GM18519 (cell line): ENCODE data around the gene RHOU.

ENCODE experiments used
- ATAC-seq: cut with Tn5 transposase; IDR thresholded peaks from one replicate; pipeline ENCODE4 v1.9.1; 2021; ENCODE audit warnings: mild to moderate bottlenecking, moderate library complexity; ENCODE audit not compliant: unreplicated experiment, low FRiP score

RHOU gene

DNA sequence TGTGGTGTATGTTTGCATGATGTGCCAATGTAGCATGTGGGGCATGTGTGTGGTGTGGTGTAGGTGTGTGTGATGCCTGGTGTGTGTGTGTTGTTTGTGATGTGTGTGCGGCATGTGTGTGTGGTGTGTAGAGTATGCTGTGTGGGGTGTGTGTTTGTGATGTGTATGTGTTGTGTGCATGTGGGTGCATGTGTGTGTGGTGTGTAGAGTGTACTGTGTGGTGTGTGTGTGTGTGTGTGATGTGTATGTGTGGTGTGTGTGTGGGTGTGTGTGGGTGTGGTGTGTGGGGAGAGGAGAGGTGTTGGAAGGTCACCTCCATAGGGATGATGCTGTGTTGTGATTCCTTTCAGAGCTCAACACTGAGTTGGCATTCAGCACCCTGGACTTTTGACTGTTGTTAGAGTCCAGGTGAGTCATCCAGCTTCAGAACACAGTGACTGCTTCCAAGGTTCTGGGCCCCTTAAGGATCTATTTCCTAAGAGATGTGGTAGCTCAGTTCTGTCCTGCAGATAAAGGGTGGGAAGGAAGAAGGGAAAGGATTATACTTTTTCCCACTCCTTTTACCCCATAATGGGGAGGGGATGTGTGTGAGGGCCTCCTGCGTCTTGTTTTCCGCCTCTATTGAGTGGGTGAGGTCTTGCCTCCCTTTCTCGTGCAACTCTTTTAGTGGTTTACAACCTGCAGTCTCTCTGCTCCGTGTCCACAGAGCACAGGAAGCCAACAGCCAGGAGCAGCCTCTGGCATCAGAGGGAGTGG lies 47.6 kb downstream of the RHOU start:
- no peak for ATAC-seq

DNA sequence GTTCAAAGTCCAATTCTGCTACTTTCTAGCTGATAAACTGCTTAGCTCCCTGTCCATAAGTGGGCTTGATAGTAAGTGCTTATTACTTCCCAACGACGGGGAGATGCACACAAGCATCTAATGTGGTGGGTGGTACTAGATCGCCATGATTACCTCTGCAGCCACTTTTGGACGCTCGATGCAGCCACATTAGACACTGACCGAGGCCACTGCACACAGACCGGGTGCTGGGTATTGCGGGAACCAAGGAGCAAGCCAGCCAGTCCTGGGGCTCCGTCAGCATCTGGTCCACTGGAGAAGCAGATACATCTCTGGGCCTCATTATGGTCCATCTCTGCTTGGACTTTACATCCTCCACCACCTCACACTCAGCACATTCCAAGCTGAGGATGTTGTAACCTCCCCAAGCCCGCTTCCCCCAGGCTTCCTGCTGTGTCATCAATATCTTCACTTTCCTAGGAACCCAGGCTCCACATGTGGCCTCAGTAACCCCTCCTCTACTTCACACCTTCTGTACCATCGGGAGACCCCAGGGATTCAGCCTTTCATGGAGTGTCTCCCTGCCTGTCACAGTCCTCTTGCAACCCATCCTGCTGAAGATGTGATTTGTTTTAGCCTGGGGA lies 48.2 kb downstream of the RHOU start:
- ATAC-seq, result no peak

DNA sequence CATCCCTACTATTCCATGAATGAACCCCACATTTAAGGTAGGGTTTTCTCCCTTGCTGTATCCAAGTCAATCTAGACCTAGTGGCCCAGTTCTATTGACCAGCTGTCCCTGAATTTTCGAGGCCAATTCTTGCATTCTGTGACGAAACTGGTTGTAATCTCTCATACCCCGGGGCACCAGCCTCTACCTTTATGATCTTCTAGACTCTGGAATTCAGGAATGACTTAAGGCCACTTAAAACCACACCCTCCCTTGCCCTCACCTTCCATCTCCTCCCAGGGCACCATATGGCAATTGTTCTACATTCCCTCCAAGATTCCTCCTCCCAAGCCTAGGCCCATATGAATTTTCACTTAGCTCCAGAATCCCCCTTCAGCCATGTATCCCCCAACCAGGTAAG lies 48.9 kb downstream of the RHOU start:
- no peak for ATAC-seq

DNA sequence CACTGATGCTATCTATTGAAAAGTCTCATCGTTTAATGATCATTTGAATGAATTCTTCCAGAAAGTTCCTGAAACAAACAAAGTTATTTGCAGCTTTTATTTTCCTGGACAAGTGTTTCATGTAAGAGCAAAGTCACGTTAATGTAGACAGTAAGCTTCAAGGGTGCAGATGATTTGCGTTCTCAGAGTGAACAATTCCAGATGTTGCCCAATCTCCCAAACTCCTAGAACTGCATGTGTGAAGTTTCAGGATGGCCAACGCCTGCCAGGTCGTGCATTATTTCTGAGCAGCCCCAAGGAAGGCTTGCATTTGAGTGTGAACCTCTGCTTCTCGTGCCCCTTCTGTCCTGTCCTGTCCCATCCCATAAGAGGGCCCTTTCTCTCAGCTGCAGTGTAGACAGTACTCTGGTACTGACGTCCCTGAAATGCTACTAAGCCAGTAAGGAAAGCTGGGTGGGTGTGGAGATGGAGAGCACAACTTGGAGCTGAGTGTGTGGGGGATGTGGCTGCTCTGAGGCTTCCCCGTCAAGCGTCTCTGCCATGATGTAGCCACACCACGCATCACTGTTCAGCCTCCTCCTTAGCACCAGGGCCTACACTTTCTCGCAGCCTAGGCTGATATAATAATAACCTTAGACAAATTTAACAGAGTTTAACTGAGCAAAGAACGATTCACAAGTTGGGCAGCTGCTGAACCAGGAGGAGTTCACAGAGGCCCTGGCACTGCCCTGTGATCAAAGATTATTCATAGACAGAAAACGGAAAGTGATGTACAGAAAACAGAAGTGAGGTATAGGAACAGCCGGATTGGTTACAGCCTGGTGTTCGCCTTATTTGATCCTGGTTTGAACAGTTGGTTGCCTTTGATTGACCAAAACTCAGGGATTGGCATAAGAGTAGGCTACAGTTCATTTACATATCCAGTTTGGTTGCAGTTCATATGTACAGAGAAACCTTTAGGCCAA lies 50.4 kb downstream of the RHOU start:
- ATAC-seq, result no peak

DNA sequence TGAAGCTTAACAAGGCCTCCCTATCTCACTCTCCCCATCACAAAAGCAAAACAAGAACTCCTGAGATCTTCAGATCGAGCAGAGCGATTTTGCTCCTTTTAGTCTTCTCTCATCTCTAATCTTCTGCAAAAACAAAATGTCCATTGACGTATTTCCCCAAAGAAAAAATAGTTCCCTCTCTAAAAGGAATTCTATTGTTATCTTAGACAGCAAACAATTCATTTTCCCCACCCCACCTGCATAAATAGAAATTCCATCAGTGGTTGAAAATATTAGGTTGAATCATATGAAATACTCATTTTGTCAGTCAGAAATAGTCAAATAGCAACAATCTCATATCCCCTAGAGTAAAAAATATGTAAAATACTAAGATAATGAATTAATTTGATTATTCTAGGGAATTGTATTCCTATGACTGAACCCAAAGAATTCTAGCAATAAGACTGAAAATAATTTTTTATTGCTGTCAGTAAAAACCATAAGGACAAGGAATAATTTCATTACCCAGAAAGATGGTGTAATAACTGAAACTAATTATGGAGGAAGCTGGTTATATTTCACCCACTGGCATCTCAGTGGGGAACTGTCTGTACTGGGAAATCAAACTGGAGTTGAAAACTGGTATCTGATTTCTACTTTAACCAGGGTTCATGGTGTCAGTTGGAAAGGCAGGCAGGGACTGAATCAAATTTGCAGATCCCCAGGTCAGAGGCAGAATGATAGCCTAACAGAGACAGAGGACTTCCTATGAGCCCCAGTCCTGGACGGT lies 51.3 kb downstream of the RHOU start:
- ATAC-seq, result no peak

DNA sequence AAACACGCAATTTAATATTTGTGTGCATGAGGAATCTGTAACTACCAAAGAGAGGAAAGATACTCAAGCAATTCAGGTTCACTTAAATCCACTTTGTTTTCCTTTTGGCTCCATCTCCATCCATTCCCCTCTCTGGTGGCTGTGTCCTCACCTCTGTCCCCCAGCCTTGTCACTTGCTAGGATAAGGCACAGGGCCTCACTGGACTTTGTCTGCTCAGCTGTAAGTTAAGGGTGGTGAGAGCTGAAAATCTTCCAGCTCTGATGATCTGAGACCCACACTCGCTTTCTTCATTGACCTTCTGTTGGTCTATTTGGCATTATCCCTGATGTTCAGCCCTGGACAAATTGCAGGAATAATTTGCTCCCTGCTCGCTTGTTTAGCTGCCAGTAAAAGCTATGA lies 56.5 kb downstream of the RHOU start:
- no peak for ATAC-seq

DNA sequence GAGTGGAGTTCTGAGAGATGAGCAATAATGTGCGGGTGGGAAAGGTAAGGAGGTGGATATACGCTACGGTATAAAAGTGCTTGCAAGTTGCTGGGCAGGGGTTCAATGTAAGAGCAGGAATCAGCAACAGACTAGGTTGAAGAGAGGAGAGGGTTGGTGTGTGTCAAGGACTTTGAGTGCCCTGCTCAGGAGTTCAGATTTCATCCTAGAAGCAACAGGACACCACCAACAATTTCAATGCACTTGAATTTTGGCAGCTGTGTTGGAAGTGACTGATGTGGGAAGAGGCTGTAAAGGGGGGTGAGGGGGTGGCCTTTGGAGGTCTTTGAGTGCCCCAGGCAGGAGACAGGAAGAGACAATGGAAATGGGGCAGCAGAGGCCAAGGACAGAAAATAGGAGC lies 57.3 kb downstream of the RHOU start:
- ATAC-seq, result no peak

DNA sequence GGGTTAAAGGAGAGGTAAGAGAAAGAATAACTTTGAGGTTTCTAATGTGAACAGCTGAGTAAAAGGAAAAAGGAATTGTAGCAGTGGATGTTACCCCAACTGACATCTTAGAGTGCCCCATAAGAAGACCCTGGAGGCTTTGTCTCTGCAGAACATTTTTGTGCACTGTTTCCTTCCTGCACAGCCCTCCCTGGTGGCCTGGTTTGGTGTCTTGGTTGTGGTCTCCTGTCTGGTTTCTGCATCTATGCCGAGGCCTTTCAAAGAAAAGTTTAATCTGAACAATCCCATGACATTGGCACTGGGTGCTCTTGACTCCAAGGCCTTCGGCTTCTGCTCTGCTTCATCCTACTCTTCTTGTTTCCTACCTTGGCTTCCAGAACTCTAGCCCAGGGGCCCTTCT lies 57.8 kb downstream of the RHOU start:
- ATAC-seq, result no peak

DNA sequence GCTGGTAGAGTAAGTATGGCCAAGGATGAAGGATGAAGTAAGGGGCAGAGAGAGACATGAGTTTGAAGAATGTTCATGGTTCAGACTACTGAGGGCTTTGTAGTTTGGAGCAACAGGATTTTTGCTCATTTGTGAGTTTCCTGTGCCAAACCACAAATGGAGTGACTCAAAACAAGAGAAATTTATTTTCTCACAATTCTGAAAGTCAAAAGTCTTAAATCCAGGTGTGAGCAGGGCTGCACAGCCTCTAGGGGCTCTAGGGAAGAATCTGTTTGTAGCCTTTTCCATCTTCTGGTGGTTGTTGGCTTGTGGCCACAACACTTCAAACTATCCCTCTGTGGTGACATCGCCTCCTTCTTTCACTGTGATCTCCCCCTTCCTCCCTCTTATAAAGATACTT lies 58.9 kb downstream of the RHOU start:
- ATAC-seq, result no peak

DNA sequence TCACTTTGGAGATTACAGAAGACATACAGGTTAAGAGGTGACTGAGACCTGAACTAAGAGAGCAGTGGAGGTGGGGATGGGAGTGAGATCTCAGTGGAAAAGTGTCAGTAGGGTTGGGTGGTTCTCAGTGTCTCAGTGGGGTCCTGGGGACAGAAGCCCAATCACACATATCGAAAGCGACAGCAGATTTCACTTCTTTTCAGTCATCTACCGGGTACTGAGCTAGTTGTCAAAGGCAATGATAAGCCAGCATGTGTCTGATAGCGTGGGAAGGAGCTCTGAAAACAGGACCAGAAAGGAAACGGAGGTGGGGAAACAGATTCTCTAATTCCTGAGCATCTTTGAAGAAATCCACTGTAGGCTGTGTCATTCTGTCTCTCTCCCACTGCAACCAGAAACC lies 59.5 kb downstream of the RHOU start:
- ATAC-seq, result no peak

DNA sequence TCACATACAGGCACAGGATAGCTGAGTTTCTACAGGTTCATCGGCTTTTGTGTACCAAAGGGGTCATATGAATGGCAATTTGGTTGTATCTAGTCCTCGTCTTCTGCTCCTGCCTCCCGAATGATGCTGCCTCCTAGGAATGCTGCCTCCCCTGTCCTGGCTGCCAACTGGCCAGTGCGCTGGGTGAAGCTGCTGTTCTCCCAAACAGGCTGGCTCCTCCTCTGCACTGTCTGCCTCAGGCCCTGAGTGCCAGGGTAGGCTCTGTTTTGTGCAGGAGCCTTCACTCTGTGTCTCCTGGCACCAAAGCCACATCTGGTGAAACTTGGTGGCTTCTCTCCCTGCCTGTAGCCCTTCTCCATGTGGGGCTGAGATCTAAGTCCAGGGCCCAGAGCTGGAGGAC lies 60.3 kb downstream of the RHOU start:
- ATAC-seq, result no peak
